WTC11 (cell line): ENCODE data around the gene KCTD11. TPM values are rescaled to one million over a fixed set of nuclear protein-coding genes. Genes with fewer than 3 reads are reported as not detected.

ENCODE experiments used
- ATAC-seq: fragments of 200-7000 bp; cut with Tn5 transposase; 2 replicates; pipeline ENCODE4 v1.10.0; 2021; ENCODE audit warnings: mild to moderate bottlenecking, moderate library complexity
- CTCF ChIA-PET: fragments of 300-600 bp; sonication (Branson Sonifier 250); formaldehyde crosslinking; loops from one replicate; lab custom pipeline; 2021; ENCODE audit warnings: antibody characterized with exemption; lab: Charles Lee
- POLR2A ChIA-PET: fragments of 350-600 bp; sonication (Branson Sonifier 250); formaldehyde crosslinking; loops from one replicate; lab custom pipeline; 2021; ENCODE audit warnings: antibody characterized with exemption; lab: Charles Lee
- DNase-seq: peaks from one replicate; pipeline ENCODE4 v3.0.0; 2021; ENCODE audit warnings: low spot score
- H3K27ac Mint-ChIP-seq: 2 replicates; pipeline ENCODE4 v1.8.0; 2021; ENCODE audit warnings: mixed read lengths
- H3K27me3 Mint-ChIP-seq: 2 replicates; pipeline ENCODE4 v1.8.0; 2021; ENCODE audit warnings: low read depth, mild to moderate bottlenecking, moderate library complexity, mixed read lengths
- H3K36me3 Mint-ChIP-seq: 2 replicates; pipeline ENCODE4 v1.8.0; 2021; ENCODE audit warnings: mixed read lengths
- H3K4me1 Mint-ChIP-seq: 2 replicates; pipeline ENCODE4 v1.8.0; 2022; ENCODE audit warnings: mixed read lengths
- H3K4me3 Mint-ChIP-seq: 2 replicates; pipeline ENCODE4 v1.8.0; 2021; ENCODE audit warnings: mild to moderate bottlenecking, moderate library complexity, mixed read lengths
- H3K9me3 Mint-ChIP-seq: 2 replicates; pipeline ENCODE4 v1.8.0; 2021; ENCODE audit warnings: mixed read lengths
- CREM ChIP-seq: sonication (generic); formaldehyde crosslinking; IDR thresholded peaks from 2 replicates; pipeline ENCODE4 v1.8.1; 2022; ENCODE audit warnings: mild to moderate bottlenecking, missing genetic modification reagents, moderate library complexity
- E2F1 ChIP-seq: sonication (generic); formaldehyde crosslinking; IDR thresholded peaks from 2 replicates; pipeline ENCODE4 v1.8.0; 2022; ENCODE audit warnings: mild to moderate bottlenecking, missing genetic modification reagents
- E2F5 ChIP-seq: sonication (generic); formaldehyde crosslinking; IDR thresholded peaks from 2 replicates; pipeline ENCODE4 v1.8.1; 2022; ENCODE audit warnings: mild to moderate bottlenecking, moderate library complexity, missing genetic modification reagents
- EMX1 ChIP-seq: fragments of 250-450 bp; sonication (Bioruptor Pico); IDR thresholded peaks from 2 replicates; pipeline ENCODE4 v1.8.0; 2021; ENCODE audit warnings: mild to moderate bottlenecking
- FOXP4 ChIP-seq: sonication (generic); formaldehyde crosslinking; IDR thresholded peaks from 2 replicates; pipeline ENCODE4 v1.8.0; 2022; ENCODE audit warnings: mild to moderate bottlenecking, missing genetic modification reagents
- GABPB1 ChIP-seq: sonication (generic); formaldehyde crosslinking; IDR thresholded peaks from 2 replicates; pipeline ENCODE4 v1.8.1; 2023; ENCODE audit warnings: mild to moderate bottlenecking, missing genetic modification reagents
- HMGXB4 ChIP-seq: sonication (generic); formaldehyde crosslinking; IDR thresholded peaks from 2 replicates; pipeline ENCODE4 v1.8.1; 2023; ENCODE audit warnings: mild to moderate bottlenecking, moderate library complexity, missing genetic modification reagents
- IRF1 ChIP-seq: sonication (generic); formaldehyde crosslinking; IDR thresholded peaks from 2 replicates; pipeline ENCODE4 v1.8.0; 2023; ENCODE audit warnings: missing genetic modification reagents
- IRF2 ChIP-seq: sonication (generic); formaldehyde crosslinking; IDR thresholded peaks from 2 replicates; pipeline ENCODE4 v1.8.0; 2022; ENCODE audit warnings: low read depth, missing genetic modification reagents, borderline replicate concordance
- JAZF1 ChIP-seq: fragments of 250-450 bp; sonication (Bioruptor Pico); IDR thresholded peaks from 2 replicates; pipeline ENCODE4 v1.9.0; 2021; ENCODE audit warnings: moderate library complexity, mild to moderate bottlenecking, inconsistent platforms
- MAX ChIP-seq: sonication (generic); formaldehyde crosslinking; IDR thresholded peaks from 2 replicates; pipeline ENCODE4 v1.8.0; 2022; ENCODE audit warnings: mild to moderate bottlenecking, missing genetic modification reagents
- MXD4 ChIP-seq: fragments of 250-450 bp; sonication (Bioruptor Pico); IDR thresholded peaks from 2 replicates; pipeline ENCODE4 v1.8.0; 2021; ENCODE audit warnings: mild to moderate bottlenecking, moderate library complexity, borderline replicate concordance
- NR2C2 ChIP-seq: sonication (generic); formaldehyde crosslinking; IDR thresholded peaks from 2 replicates; pipeline ENCODE4 v1.8.0; 2022; ENCODE audit warnings: mild to moderate bottlenecking, missing genetic modification reagents
- NR3C1 ChIP-seq: sonication (generic); formaldehyde crosslinking; conservative IDR thresholded peaks from 2 replicates; pipeline ENCODE4 v1.8.1; 2023; ENCODE audit warnings: low read depth, mild to moderate bottlenecking, missing genetic modification reagents
- OVOL2 ChIP-seq: fragments of 250-450 bp; sonication (Bioruptor Pico); IDR thresholded peaks from 2 replicates; pipeline ENCODE4 v1.9.0; 2021; ENCODE audit warnings: mild to moderate bottlenecking, borderline replicate concordance
- PREB ChIP-seq: sonication (generic); formaldehyde crosslinking; IDR thresholded peaks from 2 replicates; pipeline ENCODE4 v1.8.1; 2022; ENCODE audit warnings: mild to moderate bottlenecking, missing genetic modification reagents, moderate library complexity, borderline replicate concordance
- RORB ChIP-seq: fragments of 250-450 bp; sonication (Bioruptor Pico); IDR thresholded peaks from 2 replicates; pipeline ENCODE4 v1.9.0; 2021; ENCODE audit warnings: mild to moderate bottlenecking
- TCF7 ChIP-seq: sonication (generic); formaldehyde crosslinking; IDR thresholded peaks from 2 replicates; pipeline ENCODE4 v1.8.0; 2022; ENCODE audit warnings: mild to moderate bottlenecking, low read depth, missing genetic modification reagents, moderate library complexity
- TP53 ChIP-seq: sonication (generic); formaldehyde crosslinking; IDR thresholded peaks from 2 replicates; pipeline ENCODE4 v1.8.1; 2023; ENCODE audit warnings: mild to moderate bottlenecking, missing genetic modification reagents
- ZNF121 ChIP-seq: sonication (generic); formaldehyde crosslinking; IDR thresholded peaks from 2 replicates; pipeline ENCODE4 v1.8.0; 2023; ENCODE audit warnings: missing genetic modification reagents
- ZNF263 ChIP-seq: sonication (generic); formaldehyde crosslinking; IDR thresholded peaks from 2 replicates; pipeline ENCODE4 v1.8.1; 2022; ENCODE audit warnings: low read depth, mild to moderate bottlenecking, moderate library complexity, missing genetic modification reagents
- ZNF416 ChIP-seq: fragments of 250-450 bp; sonication (Bioruptor Pico); IDR thresholded peaks from 2 replicates; pipeline ENCODE4 v1.9.0; 2021; ENCODE audit warnings: mild to moderate bottlenecking, inconsistent platforms
- ZNF423 ChIP-seq: fragments of 250-450 bp; sonication (Bioruptor Pico); IDR thresholded peaks from 2 replicates; pipeline ENCODE4 v2.1.2; 2022; ENCODE audit warnings: mild to moderate bottlenecking, moderate library complexity
- ZNF512 ChIP-seq: sonication (generic); formaldehyde crosslinking; IDR thresholded peaks from 2 replicates; pipeline ENCODE4 v1.8.1; 2022; ENCODE audit warnings: missing genetic modification reagents, borderline replicate concordance
- ZNF671 ChIP-seq: fragments of 250-450 bp; sonication (Bioruptor Pico); IDR thresholded peaks from 2 replicates; pipeline ENCODE4 v1.8.0; 2021; ENCODE audit warnings: mild to moderate bottlenecking
- total RNA-seq: library from RNA; stranded (reverse); gene quantifications from 3 replicates; pipeline ENCODE4 v1.2.3, GENCODE V29; 2021

Gene KCTD11
- total RNA-seq, 1 experiment from 2014 or later: 8.1 TPM

- DNase-seq (no peak), ATAC-seq (no peak)
- peaks cover 12% of the 10 kb centered on the region for H3K27me3 Mint-ChIP-seq
- CTCF ChIA-PET: interaction anchor here (0.6 to 6.6 kb wide), 10 partner anchors 16 to 208 kb away, joined by 3 to 69 read pairs (median 4); partner anchors contain the start of genes ACAP1, NEURL4, TMEM102 and TMEM256
- H3K9me3 Mint-ChIP-seq: no peaks in the 10 kb centered on the region
- peak overlapping the region; percentile 81 for H3K4me3 Mint-ChIP-seq
- H3K4me1 Mint-ChIP-seq: peaks cover 33% of the 10 kb centered on the region
- TF ChIP-seq EMX1 (CRISPR knock-in tag): no peak
- no peak for TF ChIP-seq PREB
- TF ChIP-seq GABPB1 (CRISPR knock-in tag): no peak
- TF ChIP-seq ZNF671 (CRISPR knock-in tag): no peak
- no peak for TF ChIP-seq CREM (CRISPR knock-in tag)
- TF ChIP-seq ZNF512 (CRISPR knock-in tag): no peak
- no peak for TF ChIP-seq FOXP4
- no peak for TF ChIP-seq MAX (CRISPR knock-in tag)
- no peak for TF ChIP-seq TCF7 (CRISPR knock-in tag)
- no peak for TF ChIP-seq TP53
- TF ChIP-seq RORB (CRISPR knock-in tag): no peak
- no peak for TF ChIP-seq ZNF121
- H3K27ac Mint-ChIP-seq: peak overlapping the region; percentile 60; the same call in 1 of the 2 replicates
- POLR2A ChIA-PET: interaction anchor here (0.9 to 1.3 kb wide), 2 partner anchors 52 to 71 kb away, joined by 3 to 4 read pairs; partner anchors contain the start of gene TMEM256
- H3K36me3 Mint-ChIP-seq: no peaks in the 10 kb centered on the region
Measured at GRCh38 chr17:7352503-7352889, 534 bp downstream of the KCTD11 start.

GRCh38 chr17:7352910-7353635, 1.1 kb downstream of the KCTD11 start:
- peak overlapping the region; percentile 60; the same call in 1 of the 2 replicates for H3K27ac Mint-ChIP-seq
- H3K36me3 Mint-ChIP-seq: no peaks in the 10 kb centered on the region
- TF ChIP-seq IRF1 (CRISPR knock-in tag) (no peak), NR2C2 (no peak), E2F5 (CRISPR knock-in tag) (no peak), ZNF416 (CRISPR knock-in tag) (no peak), JAZF1 (no peak), EMX1 (CRISPR knock-in tag) (no peak), NR3C1 (CRISPR knock-in tag) (no peak), ZNF263 (CRISPR knock-in tag) (no peak), OVOL2 (CRISPR knock-in tag) (no peak), HMGXB4 (CRISPR knock-in tag) (no peak), E2F1 (CRISPR knock-in tag) (no peak), IRF2 (CRISPR knock-in tag) (no peak), MXD4 (no peak), ZNF423 (CRISPR knock-in tag) (no peak), CREM (CRISPR knock-in tag) (no peak)

More at GRCh38 chr17:7352910-7353635, 1.1 kb downstream of the KCTD11 start:
- ATAC-seq (no peak), DNase-seq (no peak)
- Mint-ChIP-seq H3K9me3 (no peaks in the 10 kb centered on the region), H3K27me3 (peaks cover 12% of the 10 kb centered on the region), H3K4me1 (peaks cover 33% of the 10 kb centered on the region), H3K4me3 (peak overlapping the region; percentile 81)
- ChIA-PET CTCF (interaction anchor here (0.6 to 6.6 kb wide), 14 partner anchors 15 to 857 kb away, joined by 3 to 69 read pairs (median 3); partner anchors contain the start of genes ACAP1, NEURL4, PLSCR3 and TMEM102), POLR2A (interaction anchor here (0.9 to 1.3 kb wide), 2 partner anchors 51 to 70 kb away, joined by 3 to 4 read pairs; partner anchors contain the start of gene TMEM256)
